A549 treated with CORT108297 at 1 μM for 4 hours (cell line): ENCODE measurements around the gene CNTNAP2. TPM values are rescaled to one million over a fixed set of nuclear protein-coding genes. Genes with fewer than 3 reads are reported as not detected.

ENCODE experiments used
- total RNA-seq: library from RNA; stranded (reverse); fragments of 200-300 nt; extraction: Qiagen RNA extraction; gene quantifications from 5 replicates; pipeline ENCODE4 v1.2.3, GENCODE V29; 2022

Gene CNTNAP2
- 0.01 TPM in 2 of 5 replicates, not detected in the others for total RNA-seq

GRCh38 chr7:146116521-146117222 is at the start of gene CNTNAP2:
Gene CNTNAP2, plus strand, starts transcription at chr7:146116801. Its CDS starts 76 bp downstream, at chr7:146116877.

